ENCODE measurements around the gene ITGA7.

The ITGA7 gene

GRCh38 chr12:55702861-55703260, 4.8 kb downstream of the ITGA7 start:
- FAIRE-seq (no peak), DNase-seq (ENCODE audit: insufficient read length, low spot score) (no peak)

- DNase-seq (ENCODE audit: insufficient read length, low spot score) (no peak), FAIRE-seq (no peak)
Observed at GRCh38 chr12:55700255-55701018, 7.3 kb downstream of the ITGA7 start.

- no peak for FAIRE-seq
- DNase-seq (ENCODE audit: insufficient read length, low spot score), result no peak
Observed at GRCh38 chr12:55699471-55700055, 8.1 kb downstream of the ITGA7 start.

DNA sequence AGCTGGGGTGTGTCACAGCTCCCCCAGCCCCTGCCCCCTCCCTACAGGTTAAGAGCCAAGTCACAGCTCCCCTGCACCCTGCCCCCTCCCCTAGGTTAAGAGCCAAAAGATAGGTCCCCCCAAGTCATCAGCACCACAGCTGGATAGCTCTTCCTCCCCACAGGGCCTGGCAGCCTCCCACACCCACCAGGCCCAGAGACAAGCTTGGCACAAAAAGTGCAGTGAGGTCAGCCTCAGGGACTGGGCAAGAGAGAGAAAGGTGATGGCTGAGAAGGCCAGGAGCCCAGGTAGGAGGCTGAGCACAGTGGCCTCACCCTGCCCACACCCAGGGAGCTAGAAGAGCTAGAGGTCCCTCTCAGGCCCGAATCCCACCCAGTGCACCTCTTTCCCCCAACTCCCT, 8.7 kb downstream of the ITGA7 start:
- FAIRE-seq, result no peak
- DNase-seq (ENCODE audit: insufficient read length, low spot score), result no peak

DNA sequence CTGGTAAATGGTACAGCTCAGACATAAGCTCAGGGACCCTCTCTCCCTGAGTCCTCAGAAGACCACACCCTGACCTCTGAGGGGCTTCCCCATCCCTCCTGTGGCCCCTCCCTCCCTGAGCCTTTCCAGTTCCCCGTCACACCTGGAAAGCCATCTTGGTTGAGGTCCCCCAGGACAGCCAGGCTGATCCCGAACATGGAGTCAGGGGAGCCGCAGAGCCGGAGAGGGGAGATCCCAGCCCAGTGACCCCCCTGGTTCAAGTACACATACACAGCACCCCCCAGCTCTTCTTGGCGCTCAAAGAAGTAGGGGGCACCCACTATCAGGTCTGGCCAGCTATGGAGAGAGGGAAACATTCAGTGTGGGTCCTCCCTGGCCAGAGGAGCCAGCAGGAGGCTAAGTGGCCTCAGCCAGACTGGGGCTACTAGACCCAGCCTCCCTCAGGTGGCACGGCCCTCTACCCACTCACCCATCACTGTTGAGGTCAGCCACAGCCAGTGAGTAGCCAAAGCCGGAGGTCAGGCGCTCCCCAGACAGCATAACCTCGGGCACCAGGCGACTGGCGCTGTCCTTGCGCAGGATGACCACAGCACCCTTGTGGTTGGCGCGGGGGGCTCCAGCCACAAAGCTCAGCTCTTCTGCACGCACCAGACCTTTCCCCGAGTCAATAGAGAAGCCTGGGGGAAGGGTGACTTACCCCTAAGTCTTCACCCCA, 9.3 kb downstream of the ITGA7 start:
- FAIRE-seq, result no peak
- no peak for DNase-seq (ENCODE audit: insufficient read length, low spot score)

DNA sequence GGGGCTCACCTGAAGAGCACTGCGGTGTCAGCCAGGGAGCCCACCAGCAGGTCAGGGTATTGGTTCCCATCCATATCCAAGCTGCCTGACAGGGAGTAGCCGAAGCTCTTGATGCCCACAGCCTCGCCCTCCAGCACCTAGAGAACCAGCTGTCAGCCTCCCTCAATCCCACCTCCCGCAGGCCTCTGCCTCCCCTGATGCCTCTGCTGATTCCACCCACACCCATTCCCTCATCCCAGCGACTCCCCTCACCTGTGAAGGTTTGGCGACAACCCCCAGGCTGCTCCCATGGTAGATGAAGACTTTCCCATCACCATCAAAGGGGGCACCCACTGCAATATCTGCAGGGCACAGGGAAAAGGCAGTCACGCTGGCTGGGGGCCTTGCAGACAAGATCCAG, 10.0 kb downstream of the ITGA7 start:
- DNase-seq (ENCODE audit: insufficient read length, low spot score) (no peak), FAIRE-seq (no peak)

DNA sequence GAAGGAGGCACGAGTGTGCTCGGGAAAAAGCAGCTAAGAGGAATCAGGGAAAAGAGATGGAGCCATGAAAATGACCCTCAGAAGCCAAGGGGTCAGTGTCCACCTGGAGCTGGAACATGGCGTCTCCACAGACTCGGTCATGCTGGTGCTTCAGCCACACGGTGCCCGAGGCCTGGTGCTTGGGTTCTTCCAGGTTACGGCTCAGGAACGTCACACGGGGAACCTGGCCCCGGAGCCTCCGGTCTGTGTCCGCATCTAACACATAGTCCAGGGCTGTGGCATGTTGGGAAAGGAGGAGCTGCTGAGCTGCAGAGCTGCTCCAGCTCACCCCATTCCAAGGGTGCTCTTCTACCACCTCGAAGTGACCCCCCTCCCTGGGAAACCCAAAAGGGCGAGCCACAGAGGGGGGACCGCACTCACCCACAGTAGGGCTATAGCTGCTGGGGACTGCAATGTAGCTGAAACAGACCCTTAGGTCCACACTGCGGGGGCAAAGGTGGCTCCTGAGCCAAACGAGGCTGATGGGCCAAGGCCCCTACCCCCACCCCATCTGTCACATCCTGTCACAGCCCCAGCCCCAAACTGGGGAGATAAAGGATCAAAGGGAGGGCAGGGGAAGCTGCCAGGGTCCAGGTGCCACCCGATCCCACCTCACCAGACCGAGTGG, 10.8 kb downstream of the ITGA7 start:
- no peak for DNase-seq (ENCODE audit: insufficient read length, low spot score)
- FAIRE-seq, result no peak

- DNase-seq (ENCODE audit: insufficient read length, low spot score), result no peak
- no peak for FAIRE-seq
Observed at GRCh38 chr12:55696141-55696540, 11.6 kb downstream of the ITGA7 start.

GRCh38 chr12:55695349-55695748, 12.4 kb downstream of the ITGA7 start:
- no peak for DNase-seq (ENCODE audit: insufficient read length, low spot score)
- no peak for FAIRE-seq

DNA sequence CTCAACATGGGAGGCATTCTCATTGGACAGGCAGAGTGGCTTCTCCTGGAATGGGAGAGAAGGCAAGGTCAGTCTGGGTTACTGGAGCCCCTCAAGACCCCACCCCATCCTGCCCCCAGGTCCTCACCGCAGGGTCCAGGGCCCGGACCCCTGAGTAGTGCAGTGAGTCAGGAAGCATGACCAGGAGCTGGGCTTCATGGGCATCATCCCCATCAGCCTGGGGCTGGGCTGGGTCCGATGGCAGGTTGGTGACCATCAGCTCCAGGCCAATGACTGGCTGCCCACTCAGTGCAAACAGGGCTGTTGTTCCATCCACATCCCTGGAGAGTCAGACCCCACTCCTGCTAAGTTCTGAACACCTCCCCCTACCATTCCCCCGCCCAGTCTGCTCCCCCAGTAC, 13.1 kb downstream of the ITGA7 start:
- FAIRE-seq, result no peak

DNA sequence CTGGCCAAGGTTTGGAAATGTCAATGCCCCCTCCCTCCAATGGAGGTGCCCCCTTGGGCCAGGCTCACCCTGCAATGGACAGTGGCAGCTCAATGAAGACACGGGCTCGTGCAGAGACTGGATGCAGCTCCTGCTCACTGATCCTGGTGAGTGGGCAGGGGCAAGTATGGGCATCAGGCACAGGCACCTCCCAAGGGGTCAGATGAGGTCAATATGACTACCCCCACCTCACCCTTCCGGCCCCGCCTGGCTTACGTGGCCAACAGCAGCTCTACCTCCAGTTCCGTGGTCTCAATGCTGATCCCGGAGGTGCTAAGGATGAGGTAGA, 13.6 kb downstream of the ITGA7 start:
- FAIRE-seq (no peak), DNase-seq (ENCODE audit: insufficient read length, low spot score) (no peak)

More for the DNA sequence above, 13.1 kb downstream of the ITGA7 start:
- no peak for DNase-seq (ENCODE audit: insufficient read length, low spot score)

GRCh38 chr12:55693323-55694187, 14.1 kb downstream of the ITGA7 start:
- FAIRE-seq, result no peak
- DNase-seq (ENCODE audit: insufficient read length, low spot score), result no peak

GRCh38 chr12:55692631-55693322, 14.9 kb downstream of the ITGA7 start:
- no peak for DNase-seq (ENCODE audit: insufficient read length, low spot score)
- no peak for FAIRE-seq

DNA sequence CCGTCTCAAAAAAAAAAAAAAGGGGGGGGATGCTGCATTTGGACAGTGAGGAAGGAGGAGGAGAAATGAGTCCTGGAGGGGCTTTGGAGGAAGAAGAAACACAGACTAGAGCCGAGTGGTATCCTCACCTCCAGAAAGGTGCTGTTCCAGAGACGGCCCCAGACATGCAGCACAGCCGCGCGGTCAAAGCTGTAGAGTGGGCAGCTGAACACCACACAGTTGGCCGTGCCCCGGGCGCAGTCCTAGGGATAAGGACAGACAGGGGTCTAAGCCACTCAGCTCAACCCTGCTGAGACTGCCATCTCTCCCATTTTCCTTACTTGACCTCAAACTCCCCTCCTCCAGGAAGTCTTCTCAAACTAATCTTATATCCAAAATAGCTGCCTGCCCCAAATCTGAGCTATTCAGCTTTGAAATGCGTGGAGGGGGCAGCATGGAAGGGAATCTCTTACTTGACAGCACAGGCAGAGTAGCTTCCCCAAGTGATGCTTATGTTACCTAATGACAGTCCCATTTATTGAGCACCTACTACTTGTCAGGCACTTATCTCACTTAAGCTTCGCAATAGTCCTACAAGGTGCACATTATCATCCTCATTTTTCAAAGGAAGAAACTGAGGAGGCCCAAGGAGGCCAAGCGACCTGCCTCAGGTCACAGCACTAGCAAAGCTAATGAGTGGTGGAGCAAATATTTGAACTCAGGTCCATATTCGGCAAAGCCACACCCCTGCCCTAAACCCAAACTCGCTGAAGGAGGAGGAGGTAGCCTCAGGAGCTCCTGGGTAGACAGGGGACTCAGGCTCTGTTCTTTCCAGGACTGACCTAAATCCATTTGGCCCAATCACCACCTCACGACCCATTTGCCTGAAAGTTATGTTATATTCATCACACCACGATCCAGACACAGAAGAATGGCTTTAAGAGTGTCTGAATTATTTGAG, 18.7 kb downstream of the ITGA7 start:
- FAIRE-seq, result no peak

GRCh38 chr12:55687746-55688145, 20.0 kb downstream of the ITGA7 start:
- DNase-seq (ENCODE audit: insufficient read length, low spot score) (no peak), FAIRE-seq (no peak)

More for the DNA sequence above, 18.7 kb downstream of the ITGA7 start:
- DNase-seq (ENCODE audit: insufficient read length, low spot score), result no peak

DNA sequence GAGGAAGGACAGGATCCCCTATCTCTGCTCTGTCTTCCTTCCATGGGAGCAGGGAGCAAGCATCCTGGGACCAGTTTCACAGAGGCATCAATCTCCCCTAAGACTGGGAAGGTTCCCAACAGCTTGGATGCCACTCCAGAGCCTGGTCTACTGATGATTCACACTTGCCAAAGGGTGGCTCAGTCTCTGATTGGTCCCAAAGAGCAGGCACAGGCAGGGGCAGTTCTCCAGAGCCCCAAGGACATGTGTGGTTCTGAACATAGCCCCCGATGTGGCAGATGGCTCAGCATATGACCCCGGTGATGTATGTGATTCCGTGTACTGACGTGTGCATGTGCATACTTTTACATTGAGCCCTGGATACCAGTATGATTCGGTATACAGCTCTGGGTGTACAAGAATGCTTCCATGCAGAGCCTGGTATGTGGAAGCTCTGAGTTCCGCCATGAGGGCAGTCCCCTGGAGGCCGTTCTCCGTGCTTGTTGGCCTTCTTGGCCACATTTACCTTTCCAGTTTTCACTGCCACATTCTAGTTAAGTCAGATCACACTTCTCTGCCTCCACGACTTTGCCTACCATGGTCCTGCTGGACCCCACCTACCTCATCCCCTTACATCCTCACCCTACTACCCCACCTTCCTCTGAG, 21.2 kb downstream of the ITGA7 start:
- DNase-seq (ENCODE audit: insufficient read length, low spot score) (no peak), FAIRE-seq (no peak)

- FAIRE-seq (no peak), DNase-seq (ENCODE audit: insufficient read length, low spot score) (no peak)
Observed at GRCh38 chr12:55685671-55686070, 22.0 kb downstream of the ITGA7 start.

DNA sequence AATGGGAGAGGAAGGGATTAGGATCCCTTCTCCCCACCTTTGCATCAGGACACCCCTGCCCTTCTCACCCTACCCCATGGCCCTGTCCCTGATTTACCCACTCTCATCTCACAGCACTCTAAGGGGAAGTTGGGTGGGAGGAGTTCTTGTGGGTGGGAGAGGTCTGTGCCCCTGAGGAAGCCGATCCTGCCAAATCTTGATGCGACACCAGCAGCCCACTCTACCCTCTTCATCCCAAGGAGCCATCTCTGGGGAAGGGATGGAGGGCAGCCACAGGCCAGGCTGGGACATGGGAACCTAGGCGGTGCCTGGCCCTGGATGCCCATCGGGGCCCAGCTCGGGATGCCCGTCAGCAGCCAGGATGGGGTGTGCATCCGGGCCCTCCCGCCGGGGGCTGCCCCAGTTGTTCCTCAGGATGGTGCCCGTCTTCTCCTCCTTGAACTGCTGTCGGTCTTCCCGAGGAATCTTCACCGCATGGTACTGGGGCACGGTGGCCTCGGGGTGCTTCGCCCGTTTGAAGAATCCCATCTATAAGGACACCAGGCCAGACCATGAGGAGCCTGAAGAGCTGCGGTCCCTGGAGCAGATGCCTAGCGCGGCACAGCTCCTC, 22.8 kb downstream of the ITGA7 start:
- no peak for FAIRE-seq
- no peak for DNase-seq (ENCODE audit: insufficient read length, low spot score)
